ENCODE data around the gene HAGHL. TPM values are rescaled to one million over a fixed set of nuclear protein-coding genes. Genes with fewer than 3 reads are reported as not detected.

Gene HAGHL
- total RNA-seq, 2 donors from 2014 or later, result 8.9 to 11.4 TPM

DNA sequence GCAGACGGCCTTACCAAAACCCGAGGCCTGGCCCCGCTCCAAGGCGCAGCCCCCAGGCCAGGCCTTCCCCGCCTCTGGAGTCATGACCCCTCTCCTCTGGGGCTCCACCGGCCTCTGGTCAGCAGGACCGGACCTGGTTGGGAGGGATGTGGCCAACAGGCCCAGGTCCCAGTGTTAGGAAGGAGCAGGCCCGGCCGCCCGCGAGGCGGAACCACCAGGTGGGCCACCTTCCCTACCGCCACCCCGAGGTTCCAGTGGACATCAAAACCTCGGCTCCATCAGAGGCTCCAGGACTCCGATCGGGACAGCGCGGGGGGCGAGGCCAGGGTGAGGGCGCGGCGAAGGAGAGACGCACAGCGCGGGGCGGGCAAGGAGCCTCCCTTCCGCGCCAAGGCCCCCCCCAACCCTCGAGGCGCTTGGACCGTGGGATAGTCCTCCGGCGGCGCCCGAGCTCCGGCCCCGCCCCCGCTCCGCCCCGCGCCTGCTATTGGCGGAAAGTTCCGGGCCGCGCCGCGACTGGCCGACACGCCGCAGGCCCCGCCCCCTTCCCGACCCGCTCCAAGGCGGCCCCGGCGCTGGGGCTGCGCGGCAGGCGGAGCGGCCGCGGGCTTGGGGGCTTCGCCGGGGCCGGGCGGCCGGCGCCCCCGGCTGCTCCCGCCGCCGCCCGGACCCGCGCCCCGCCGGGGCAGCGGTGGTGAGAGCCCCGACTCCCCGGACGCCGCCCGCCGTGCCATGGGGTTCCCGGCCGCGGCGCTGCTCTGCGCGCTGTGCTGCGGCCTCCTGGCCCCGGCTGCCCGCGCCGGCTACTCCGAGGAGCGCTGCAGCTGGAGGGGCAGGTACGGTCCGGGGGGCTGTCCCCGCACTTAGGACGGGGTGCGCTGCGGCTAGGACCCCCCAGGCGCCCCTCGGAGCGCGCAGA lies 12.1 kb upstream of the HAGHL start, which contains the start of gene METRN:
Gene METRN (plus strand): TSS at position 561 of the 919 bp plus-strand sequence. CDS start 172 bp downstream, at position 733.
- Histone ChIP-seq H3K9me3 (ENCODE audit: control insufficient read depth, low read length) (no peaks in the 10 kb centered on the region), H3K36me3 (ENCODE audit: control insufficient read depth, insufficient read depth, low read length) (no peaks in the 10 kb centered on the region), H3K27ac (ENCODE audit: low read depth, low read length) (peak within 1 kb of the TSS; percentile 68), H3K9ac (ENCODE audit: extremely low read depth, low read length, poor library complexity, severe bottlenecking) (no peak within 1 kb of the TSS), H3K4me1 (ENCODE audit: control insufficient read depth, insufficient read depth, low read length) (peaks cover 4% of the 10 kb centered on the region), H3K4me3 (ENCODE audit: low read length) (peak within 1 kb of the TSS; percentile 60), H3K27me3 (ENCODE audit: control insufficient read depth, insufficient read depth, low read length, poor library complexity, severe bottlenecking) (peaks cover 42% of the 10 kb centered on the region)
- no peaks in the 10 kb centered on the region for H3K36me3 Mint-ChIP-seq (ENCODE audit: low read depth)
- no peak within 1 kb of the TSS for H3K27ac Mint-ChIP-seq
- no peaks in the 10 kb centered on the region for H3K9me3 Mint-ChIP-seq
- peak; percentile 95 for DNase-seq
- TF ChIP-seq, protein P1, sequence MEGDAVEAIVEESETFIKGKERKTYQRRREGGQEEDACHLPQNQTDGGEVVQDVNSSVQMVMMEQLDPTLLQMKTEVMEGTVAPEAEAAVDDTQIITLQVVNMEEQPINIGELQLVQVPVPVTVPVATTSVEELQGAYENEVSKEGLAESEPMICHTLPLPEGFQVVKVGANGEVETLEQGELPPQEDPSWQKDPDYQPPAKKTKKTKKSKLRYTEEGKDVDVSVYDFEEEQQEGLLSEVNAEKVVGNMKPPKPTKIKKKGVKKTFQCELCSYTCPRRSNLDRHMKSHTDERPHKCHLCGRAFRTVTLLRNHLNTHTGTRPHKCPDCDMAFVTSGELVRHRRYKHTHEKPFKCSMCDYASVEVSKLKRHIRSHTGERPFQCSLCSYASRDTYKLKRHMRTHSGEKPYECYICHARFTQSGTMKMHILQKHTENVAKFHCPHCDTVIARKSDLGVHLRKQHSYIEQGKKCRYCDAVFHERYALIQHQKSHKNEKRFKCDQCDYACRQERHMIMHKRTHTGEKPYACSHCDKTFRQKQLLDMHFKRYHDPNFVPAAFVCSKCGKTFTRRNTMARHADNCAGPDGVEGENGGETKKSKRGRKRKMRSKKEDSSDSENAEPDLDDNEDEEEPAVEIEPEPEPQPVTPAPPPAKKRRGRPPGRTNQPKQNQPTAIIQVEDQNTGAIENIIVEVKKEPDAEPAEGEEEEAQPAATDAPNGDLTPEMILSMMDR (conservative IDR thresholded peaks at IDR 0.05), result no peak
- peaks cover 38% of the 10 kb centered on the region for H3K27me3 Mint-ChIP-seq (ENCODE audit: insufficient read depth)
- H3K4me1 Mint-ChIP-seq, result peaks cover 6% of the 10 kb centered on the region
- peak within 1 kb of the TSS; percentile 49 for H3K4me3 Mint-ChIP-seq
- 9 to 59% methylated on average over 6 to 108 of the region's 108 CpGs for WGBS, 2 experiments (ENCODE audit: insufficient coverage in 1 of 2, insufficient read length in 1 of 2)

DNA sequence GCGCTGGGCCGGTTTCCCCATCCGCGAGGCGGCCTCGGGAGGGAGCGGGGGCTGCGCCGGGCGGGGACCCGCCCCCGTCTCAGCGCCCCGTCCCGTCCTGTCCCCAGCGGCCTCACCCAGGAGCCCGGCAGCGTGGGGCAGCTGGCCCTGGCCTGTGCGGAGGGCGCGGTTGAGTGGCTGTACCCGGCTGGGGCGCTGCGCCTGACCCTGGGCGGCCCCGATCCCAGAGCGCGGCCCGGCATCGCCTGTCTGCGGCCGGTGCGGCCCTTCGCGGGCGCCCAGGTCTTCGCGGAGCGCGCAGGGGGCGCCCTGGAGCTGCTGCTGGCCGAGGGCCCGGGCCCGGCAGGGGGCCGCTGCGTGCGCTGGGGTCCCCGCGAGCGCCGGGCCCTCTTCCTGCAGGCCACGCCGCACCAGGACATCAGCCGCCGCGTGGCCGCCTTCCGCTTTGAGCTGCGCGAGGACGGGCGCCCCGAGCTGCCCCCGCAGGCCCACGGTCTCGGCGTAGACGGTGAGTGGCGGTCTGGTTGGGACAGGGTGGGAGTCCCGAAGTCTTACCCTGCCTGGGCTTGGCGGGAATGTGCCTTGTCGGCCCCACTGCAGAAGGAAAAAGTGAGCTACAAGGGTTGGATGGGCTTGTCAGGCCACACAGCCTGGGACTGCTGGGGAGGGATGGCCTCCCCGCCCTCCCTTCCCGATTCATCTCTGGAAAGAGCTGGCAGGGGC lies 11.3 kb upstream of the HAGHL start:
- Mint-ChIP-seq H3K4me1 (peaks cover 9% of the 10 kb centered on the region), H3K9me3 (no peaks in the 10 kb centered on the region), H3K4me3 (peak overlapping the region; percentile 49), H3K27me3 (ENCODE audit: insufficient read depth) (peaks cover 30% of the 10 kb centered on the region), H3K27ac (no peak overlapping the region), H3K36me3 (ENCODE audit: low read depth) (no peaks in the 10 kb centered on the region)
- no peaks in the 10 kb centered on the region for H3K36me3 ChIP-seq (ENCODE audit: control insufficient read depth, insufficient read depth, low read length)
- peak overlapping the region; percentile 60 for H3K4me3 ChIP-seq (ENCODE audit: low read length)
- 5 to 8% methylated on average over 11 to 74 of the region's 74 CpGs for WGBS, 2 experiments (ENCODE audit: insufficient coverage in 1 of 2, insufficient read length in 1 of 2)
- no peaks in the 10 kb centered on the region for H3K9me3 ChIP-seq (ENCODE audit: control insufficient read depth, low read length)
- H3K27ac ChIP-seq (ENCODE audit: low read depth, low read length), result peak overlapping the region; percentile 68
- TF ChIP-seq, protein P1 (conservative IDR thresholded peaks at IDR 0.05), result peak; percentile 53
- H3K4me1 ChIP-seq (ENCODE audit: control insufficient read depth, insufficient read depth, low read length), result peaks cover 8% of the 10 kb centered on the region
- peaks cover 34% of the 10 kb centered on the region for H3K27me3 ChIP-seq (ENCODE audit: control insufficient read depth, insufficient read depth, low read length, poor library complexity, severe bottlenecking)
- no peak overlapping the region for H3K9ac ChIP-seq (ENCODE audit: extremely low read depth, low read length, poor library complexity, severe bottlenecking)
- peak; percentile 79 for DNase-seq

DNA sequence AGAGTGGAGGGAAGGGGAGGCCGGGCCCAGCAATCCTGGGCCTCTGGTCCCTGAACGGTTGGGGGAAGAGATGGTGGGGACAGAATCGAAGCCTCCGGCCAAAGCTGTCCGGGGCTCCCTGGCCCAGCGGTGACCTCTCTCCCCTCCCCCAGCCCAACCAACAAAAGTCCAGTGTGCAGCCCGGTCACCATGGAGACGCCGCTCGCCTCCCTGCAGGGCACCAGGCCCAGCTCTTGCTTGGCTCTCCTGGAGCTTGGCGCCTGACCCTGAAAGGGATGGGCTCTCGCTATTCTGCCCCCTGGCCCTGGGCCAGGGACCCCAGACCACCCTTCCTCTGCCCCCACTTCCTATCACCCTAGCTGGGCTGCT lies 10.7 kb upstream of the HAGHL start:
- H3K27me3 ChIP-seq (ENCODE audit: control insufficient read depth, insufficient read depth, low read length, poor library complexity, severe bottlenecking), result peaks cover 28% of the 10 kb centered on the region
- Mint-ChIP-seq H3K9me3 (no peaks in the 10 kb centered on the region), H3K27me3 (ENCODE audit: insufficient read depth) (peaks cover 29% of the 10 kb centered on the region), H3K4me1 (peaks cover 9% of the 10 kb centered on the region), H3K4me3 (peak overlapping the region; percentile 49), H3K27ac (no peak overlapping the region), H3K36me3 (ENCODE audit: low read depth) (no peaks in the 10 kb centered on the region)
- TF ChIP-seq, protein P1 (conservative IDR thresholded peaks at IDR 0.05), result no peak
- peak; percentile 63 for DNase-seq
- WGBS, 2 experiments (ENCODE audit: insufficient coverage in 1 of 2, insufficient read length in 1 of 2), result 6 to 33% methylated on average over 2 to 12 of the region's 12 CpGs
- peak overlapping the region; percentile 68 for H3K27ac ChIP-seq (ENCODE audit: low read depth, low read length)
- no peaks in the 10 kb centered on the region for H3K36me3 ChIP-seq (ENCODE audit: control insufficient read depth, insufficient read depth, low read length)
- no peaks in the 10 kb centered on the region for H3K9me3 ChIP-seq (ENCODE audit: control insufficient read depth, low read length)
- peak overlapping the region; percentile 40 for H3K4me3 ChIP-seq (ENCODE audit: low read length)
- peaks cover 8% of the 10 kb centered on the region for H3K4me1 ChIP-seq (ENCODE audit: control insufficient read depth, insufficient read depth, low read length)
- no peak overlapping the region for H3K9ac ChIP-seq (ENCODE audit: extremely low read depth, low read length, poor library complexity, severe bottlenecking)
